Endometrial microvascular endothelial cells (primary cell): ENCODE results near the gene OPN4. TPM values are rescaled to one million over a fixed set of nuclear protein-coding genes. Genes with fewer than 3 reads are reported as not detected.

Source experiments
- in situ Hi-C: cut with HindIII; loops from 2 replicates; pipeline ENCODE4 v1.10.0; 2017; ENCODE audit warnings: low sequenced_read_pairs, low pct_unique_long_range_greater_than_20kb; ENCODE audit errors: inconsistent ontology term
- total RNA-seq: library from RNA; depleted of rRNA; stranded (reverse); fragments of >200 nt; gene quantifications from one replicate; pipeline ENCODE4 v1.2.3, GENCODE V29; 2015; ENCODE audit errors: inconsistent ontology term

OPN4 gene
- total RNA-seq, 1 donor from 2014 or later, result not detected

DNA sequence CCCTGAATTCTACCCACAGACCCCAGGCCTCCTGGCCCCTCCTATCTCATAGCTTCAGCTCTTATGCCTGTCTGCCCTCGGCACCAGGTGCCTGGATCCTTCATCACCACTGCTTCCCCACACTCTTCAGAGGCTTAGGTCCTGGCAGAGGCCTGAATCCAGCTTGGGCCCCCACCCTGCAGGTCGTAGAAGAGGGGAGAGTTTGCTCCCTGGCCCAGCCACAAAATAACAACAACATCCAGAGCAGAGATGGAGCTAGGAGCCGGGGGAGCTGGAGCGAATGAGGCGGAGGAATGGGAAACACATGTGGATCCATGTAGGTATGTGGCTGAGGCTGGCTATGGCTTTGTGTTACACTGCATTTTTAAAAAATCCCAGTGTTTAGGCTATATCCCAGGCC, 7.8 kb upstream of the OPN4 start:
- in situ Hi-C loops, result no loop called here

DNA sequence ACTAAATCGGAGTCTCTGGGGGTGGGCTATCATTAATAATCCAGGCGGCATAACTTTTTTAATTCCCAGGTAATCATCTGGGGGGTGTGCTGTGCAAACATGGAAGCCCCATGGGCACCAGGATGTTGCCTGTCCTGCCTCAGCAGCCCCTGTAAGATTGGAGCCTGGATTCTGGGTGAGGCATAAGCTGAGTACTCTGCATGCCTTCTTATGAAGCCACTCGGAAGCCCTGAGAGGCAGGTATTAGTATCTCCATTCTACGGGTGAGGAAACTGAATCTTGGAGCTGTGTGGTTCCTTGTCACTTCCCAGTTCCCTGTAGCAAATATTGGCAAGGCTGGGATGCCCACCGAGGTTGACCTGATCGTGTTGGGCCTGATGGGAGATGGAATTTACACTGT, 7.4 kb upstream of the OPN4 start:
- in situ Hi-C loops, result no loop called here

DNA sequence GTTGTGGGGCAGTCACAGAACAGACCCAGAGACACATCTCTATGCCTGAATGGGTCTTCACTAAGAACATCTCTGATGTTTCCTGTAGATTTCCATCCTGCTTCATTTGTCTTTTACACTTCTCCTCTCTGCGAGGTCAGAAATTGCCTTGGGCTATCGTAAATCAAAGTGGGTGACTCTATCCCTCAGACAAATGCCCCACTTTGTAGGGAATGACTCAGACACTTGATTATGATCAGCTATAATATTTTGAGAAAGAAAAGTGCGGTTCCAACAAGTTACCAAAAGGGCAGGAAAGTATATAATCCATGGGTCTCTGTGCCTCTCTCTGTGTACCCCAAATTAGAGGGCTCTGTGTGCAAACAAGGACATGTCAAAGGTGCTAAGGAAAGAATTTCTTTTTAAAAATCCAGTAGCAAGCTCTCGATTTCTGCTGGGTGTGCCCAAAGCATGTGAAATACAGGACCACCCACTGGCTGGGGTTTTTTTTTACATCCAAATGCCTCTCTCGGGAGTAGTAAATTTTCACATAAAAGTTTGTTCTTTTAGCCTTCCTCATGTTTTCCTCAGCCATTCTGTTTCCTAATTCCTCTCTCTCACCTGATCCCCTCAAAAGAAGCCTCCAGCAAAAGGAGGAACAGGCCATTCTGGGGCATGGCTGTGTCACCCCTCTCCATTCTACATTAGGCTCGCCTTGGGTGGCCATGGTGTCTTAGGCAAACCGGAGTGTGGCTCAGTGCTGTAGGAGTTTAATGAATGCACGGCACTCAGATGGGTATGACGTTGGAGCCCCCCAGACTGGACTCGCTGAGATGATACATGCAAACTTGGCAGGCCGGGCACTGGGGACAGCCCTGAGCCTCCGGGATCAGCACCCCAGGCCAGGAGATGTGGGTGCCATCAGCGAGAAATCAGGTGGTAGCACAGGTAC, 6.3 kb upstream of the OPN4 start:
- in situ Hi-C loops, result no loop called here

DNA sequence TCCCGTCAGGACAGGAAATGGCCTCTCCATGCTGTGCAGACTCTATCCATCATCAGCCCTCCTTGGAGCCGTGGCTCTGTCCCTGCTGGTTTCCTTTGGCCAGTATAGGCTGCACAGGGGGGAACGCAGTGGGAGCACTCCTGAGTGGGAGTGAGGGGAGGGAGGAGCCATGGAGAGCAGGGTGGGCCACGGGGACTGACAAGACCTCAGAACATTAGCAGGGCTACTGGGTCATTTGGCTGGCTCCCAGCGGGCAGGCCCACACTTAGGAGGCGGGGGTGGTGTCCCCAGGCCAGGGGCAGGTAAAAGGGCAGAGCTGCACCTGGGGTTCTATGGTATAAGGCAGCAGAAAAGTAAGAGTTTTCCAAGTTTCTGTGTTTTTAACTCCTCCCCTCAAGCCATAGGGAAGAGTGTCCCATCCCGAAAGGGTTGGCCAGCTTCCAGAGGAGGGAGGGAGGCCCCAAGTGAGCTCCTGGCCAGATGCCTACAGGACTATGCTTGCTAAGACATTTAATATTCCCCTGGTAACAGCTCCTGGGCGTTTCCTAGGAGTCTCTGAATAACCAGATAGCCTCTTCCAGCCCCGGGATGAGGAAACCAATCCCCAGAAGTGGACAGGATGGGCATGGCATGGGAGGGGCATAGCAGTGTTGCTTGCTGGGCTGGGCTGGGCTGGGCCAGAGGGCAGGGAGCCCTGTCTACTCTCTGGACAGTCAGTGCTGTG, 5.5 kb upstream of the OPN4 start:
- in situ Hi-C loops, result no loop called here

DNA sequence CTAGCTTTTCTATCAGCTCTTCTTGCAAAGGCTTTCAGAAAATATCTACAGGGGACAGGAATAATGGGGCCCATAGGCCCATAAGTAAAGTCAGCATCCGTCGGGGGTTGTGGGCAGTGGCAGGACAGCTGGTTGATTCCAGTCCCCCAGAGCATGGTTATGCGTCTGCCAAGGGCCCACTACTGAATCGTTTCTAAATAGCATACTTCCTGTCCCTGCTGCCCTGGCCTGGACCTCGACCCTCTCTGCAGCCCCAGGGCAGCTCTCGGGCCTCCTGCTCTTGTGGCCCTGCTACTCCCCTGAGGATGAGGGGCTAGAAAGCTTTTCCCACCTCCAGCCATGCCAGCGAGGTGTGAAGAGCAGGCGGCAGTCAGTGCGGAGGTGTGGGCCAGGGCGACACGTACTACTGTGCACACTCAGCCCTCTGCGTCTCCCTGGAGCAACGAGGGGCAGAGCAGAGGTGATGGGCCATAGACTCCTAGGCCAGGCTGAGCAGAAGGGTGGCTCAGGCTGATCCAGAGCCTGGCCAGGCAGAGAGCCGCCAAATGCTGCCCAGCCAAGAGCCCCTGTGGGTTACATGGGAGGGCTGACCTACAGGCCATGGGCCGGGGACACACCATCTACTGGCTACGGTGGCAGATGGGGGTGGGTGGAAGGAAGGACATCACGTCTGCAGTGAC, 4.7 kb upstream of the OPN4 start:
- in situ Hi-C loops, result no loop called here

DNA sequence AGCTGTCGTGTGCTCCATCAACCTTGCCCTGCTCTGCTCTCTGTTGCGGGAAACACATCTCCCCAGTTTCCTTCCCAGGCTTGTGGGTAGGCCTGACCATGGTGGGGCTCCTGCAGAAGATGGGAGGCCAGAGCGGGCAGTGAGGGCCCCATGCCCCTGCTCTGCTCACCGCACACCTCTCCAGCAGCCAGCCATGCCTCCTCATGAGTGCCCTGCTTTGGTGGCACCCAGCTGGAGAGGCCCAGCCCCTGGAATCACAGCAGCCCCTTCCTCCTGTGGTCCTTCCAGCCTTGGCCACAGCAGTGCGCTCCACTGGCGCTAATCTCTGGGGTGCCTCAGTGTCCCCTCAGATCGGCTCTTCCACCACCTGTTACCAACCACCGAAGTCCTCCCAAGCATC, 4.2 kb upstream of the OPN4 start:
- in situ Hi-C loops, result no loop called here

DNA sequence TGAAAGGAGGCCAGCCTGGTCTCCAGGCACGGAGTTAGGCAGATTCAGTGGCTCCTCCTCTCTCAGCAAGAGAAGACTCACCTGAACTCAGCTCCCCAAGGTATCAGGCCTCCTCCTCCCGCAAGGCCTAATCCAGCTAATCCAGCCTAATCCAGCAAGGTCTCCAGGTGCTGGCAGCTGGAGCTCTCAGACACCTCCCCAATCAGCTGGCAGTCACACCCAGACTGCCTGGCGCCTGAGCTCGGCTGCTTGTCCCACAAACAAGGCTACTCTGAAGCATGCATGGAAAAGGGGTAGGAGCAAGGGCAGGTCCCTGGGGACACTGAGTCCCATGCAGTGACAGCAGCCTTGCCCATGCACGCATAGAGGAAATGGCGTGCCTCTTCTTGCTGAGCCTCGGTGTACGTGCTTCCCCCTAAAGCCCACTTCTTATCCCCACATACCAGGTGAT, 3.3 kb upstream of the OPN4 start:
- in situ Hi-C loops, result no loop called here

DNA sequence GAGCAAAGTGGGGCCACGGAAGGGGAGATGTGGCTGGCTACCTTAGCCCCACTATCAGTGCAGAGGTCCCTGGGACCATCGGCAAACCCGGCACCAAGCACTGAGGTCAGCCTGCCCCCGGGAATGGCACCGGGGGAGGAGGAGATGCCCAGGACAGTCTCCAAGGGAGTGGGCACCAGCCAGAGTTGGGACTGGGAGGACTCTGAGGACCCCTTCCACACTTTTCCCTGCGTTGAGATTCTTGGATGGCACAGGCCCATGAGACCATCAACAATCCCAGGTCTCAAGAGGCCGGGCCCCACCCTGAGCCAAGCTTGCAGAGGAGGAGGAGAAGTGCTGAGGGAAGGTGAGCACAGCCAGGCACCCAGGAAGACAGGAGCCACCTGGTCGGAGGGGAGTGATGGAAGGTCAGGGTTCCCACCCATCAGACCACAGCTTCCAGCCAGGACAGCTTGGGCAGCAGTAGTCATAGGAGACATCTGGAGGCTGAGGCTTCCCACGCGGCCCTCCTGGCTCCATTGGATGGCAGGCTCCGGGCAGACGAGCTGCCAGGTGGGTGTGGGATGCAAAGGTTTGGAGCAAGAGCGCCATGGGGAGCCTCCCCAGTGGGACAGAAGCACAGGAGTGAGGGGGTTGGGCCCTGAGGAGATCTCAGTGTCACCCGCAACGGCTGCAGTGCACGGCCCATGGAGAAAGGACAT, 2.6 kb upstream of the OPN4 start:
- in situ Hi-C loops, result no loop called here

DNA sequence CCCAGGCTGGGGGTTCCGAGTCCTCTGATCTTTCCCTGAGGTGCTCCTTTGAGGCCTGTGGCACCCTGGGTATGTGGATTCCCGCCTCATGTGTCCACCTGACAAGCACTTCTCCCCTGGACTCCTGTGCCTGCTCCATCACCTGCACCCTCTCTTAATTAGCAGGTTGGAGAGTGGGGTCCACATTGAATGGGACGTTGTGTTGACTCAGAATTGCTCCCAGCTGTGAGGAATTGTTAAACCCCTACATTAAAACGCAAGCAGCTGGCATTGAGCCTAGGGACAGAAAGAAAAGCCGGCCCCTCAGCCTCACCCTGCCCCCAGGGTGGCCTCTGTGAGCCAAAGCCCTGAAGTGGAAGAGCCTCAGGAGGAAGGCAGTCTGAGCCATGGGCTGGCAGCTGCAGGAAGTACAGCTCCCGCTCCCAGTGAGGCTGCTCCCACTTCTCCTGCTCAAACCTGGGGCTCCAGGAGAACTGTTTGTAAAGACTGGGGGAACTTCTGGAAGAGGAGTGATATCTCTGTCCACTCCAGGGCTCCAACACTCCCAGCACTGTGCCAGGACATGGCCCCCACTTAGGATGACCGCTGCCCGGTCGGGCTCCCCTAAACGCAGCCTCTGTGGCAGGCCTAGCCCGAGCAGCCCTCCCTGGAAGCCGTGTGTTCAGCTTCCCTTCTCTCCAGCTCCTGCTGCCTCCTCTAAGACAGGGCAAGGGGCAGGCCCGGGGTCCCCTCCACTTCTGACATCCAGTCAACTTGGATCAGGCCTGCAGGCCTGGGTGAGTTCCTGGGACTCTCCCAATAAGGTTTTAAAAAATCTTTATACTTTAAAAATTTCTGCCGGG, 1.8 kb upstream of the OPN4 start:
- in situ Hi-C loops, result no loop called here

DNA sequence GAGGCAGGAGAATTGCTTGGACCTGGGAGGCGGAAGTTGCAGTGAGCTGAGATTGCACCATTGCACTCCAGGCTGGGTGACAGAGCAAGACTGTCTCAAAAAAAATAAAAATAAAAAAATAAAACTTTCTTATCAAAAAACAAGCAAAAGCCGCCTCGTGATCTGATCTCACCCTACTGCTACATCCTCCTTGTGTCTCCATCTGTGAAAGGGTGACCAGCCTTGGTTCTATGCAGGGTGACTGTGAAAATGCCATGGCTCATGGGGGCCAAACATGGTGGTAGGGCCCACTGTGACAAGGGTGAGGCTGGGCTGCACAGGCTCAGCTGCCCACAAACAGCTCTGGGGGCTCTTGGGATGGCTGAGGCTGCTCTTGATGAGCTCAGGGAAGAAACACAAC, 968 bp upstream of the OPN4 start:
- in situ Hi-C loops, result no loop called here

DNA sequence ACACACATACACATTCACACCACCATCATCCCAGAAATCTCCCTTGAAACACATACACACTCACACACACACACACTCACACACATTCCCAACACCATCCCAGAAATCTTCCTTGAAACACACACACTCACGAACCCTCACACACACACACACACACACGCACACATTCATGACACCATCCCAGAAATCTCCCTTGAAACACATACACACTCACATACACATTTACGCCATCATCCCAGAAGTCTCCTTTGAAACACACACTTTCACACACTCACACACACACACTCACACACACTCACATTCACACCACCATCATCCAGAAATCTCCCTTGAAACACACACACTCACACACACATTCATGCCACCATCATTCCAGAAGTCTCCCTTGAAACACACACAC, 360 bp upstream of the OPN4 start:
- in situ Hi-C loops, result no loop called here

DNA sequence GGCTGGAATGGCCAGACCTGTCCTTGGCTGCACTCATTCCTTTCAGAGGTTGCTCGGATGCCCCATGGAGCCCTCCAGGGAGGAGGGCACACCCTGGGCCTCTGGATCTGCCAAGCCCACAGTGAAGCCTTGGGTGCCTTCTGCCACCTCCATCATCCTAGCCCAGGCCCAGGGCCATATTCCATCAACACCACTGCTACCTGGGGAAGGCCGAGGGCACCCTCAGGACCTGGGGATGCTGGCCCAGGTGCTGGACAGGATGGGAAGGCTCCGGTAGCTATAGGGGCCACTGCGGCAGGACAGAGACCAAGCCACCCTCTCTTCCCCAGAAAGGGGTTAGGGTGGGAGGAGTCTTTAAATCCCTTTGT, 810 bp downstream of the OPN4 start:
- in situ Hi-C loops, result no loop called here

DNA sequence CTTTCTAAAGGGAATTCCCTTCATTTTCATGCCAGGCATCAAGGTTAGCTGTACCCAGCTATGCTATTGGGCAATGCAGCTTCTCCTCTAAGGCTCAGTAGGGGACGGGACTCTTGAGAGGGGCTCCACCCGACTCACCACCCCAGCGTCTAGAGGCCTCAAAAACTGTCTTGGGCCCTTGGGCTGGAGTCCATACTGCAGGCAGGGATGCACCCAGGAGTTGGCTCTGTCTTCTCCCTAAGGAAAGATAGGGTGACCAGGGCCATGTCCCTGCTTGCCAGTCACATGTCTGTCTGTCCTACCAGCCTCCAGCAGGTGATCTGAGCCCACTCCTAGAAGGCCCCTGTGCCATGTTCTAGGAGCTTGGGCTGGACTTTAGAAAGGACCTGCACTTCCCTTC, 1.2 kb downstream of the OPN4 start:
- in situ Hi-C loops, result no loop called here

DNA sequence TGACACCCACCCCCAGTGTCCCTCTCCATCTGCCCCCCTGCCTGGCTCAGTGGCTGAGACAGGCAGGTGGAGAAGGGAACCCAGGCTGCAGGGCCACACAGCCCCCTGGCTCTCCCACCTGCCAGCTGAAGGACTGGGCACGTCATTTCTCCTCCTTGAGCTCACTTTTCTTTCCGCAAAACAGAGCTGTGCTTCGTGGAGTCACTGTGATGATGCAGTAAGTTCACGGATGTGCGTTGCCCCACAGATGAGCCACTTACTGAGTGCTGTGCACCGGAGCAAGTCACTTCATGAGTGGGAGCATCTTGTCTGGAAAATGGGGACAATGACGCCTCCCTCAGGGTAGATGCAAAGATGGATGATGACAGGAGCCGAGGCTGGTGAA, 2.7 kb downstream of the OPN4 start:
- in situ Hi-C loops, result no loop called here

DNA sequence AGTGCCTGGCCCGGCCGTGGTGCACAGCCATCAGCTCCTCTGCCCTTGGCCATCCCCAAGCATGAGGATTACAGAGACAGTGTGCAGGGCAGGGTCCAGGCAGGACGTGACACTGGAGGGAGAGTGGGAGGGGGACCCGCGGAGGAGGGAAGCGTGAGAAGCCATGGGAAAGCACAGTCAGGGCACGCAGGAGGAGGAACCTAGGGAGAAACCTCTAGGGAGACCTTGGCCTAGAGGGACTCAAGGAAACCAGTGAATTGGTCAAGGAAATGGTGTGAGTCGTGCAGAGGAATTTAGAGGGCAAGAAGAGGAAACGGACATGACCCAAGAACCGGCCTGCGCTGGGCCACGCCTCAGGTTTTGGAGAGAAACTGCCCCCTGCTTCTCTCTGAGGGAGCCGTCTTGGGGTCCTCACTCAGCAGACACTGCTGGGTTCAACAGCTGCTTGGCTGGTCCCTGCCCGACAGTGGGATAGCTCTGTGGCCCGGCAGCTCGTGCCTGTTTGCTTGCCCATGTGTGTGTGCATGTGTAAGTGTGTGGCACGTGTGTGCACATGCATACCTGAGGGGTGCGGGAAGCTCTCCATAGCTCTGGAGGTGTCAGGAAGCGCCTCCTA, 3.2 kb downstream of the OPN4 start:
- in situ Hi-C loops, result no loop called here

DNA sequence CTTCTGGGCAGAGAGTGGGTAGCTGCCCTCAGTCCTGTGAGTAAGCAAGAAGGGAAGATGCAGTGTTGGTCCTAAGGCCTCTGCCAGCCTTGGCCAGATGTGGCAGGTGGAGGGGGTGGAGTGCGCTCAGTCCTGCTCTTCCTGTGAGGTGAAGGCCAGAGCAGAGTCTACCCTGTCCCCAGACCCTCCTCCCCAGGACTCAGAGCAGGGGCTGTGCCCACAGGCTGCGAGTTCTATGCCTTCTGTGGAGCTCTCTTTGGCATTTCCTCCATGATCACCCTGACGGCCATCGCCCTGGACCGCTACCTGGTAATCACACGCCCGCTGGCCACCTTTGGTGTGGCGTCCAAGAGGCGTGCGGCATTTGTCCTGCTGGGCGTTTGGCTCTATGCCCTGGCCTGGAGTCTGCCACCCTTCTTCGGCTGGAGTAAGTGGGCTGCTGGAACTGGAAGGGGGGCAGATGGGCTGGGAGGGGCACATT, 4.0 kb downstream of the OPN4 start:
- in situ Hi-C loops, result no loop called here

DNA sequence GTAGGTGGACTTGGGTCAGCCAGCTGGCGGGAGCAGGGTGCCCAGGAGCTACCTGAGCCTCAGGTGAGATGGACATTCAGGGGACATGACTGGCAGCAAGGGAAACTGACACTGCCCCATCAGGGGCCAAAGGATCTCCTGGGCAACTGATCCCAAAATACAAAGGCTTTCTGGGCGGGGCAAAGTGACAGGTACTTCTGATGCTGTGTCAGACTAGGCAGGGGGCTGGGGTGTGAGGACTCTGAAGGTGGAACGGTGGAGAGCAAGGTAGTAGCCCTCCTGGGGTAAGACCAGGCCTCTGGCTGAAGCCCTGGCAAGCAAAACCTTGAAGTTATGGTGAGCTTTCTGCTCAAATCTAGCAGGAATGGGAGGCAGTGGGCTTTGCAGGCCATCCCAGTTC, 4.4 kb downstream of the OPN4 start:
- in situ Hi-C loops, result no loop called here

DNA sequence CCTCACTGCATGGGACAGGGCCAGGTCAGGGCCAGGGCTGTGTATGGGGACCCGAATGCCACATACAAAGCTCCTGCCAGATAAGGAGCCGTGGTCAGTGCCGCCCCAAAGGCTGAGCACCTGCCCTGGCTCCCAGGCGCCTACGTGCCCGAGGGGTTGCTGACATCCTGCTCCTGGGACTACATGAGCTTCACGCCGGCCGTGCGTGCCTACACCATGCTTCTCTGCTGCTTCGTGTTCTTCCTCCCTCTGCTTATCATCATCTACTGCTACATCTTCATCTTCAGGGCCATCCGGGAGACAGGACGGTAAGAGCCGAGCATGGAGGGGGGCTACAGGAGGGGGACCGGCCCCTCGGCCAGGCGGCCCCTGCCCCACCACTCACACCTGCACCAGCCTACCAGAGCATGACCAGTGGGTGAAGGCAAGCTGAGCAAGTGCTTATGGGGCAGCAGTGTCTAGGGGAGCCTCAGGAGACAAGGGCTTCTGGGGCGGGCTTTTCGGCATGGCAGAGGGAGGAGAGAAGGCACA, 4.9 kb downstream of the OPN4 start:
- in situ Hi-C loops, result no loop called here
